ENCODE measurements around the gene CDS2. TPM values are rescaled to one million over a fixed set of nuclear protein-coding genes. Genes with fewer than 3 reads are reported as not detected.

CDS2 gene
- total RNA-seq, 1 experiment from 2014 or later = 67.4 TPM

- ChIA-PET POLR2A (ENCODE audit: low non-redundant PET) (interaction anchor here (0.6 kb wide), 1 partner anchor 502 kb away, joined by 3 read pairs; no protein-coding TSS in a partner anchor), CTCF (no interaction called here)
- no peak overlapping the region for H3K4me3 ChIP-seq (ENCODE audit: low read depth, low read length, poor library complexity, severe bottlenecking)
- H3K27ac ChIP-seq (ENCODE audit: low read depth, low read length, poor library complexity, severe bottlenecking) = no peak overlapping the region
- no peaks in the 10 kb centered on the region for H3K27me3 ChIP-seq (replicated peaks; ENCODE audit: insufficient read depth, low read depth, low read length, poor library complexity)
- no peak for DNase-seq (ENCODE audit: low spot score)
- peaks cover 19% of the 10 kb centered on the region for H3K4me1 ChIP-seq (ENCODE audit: insufficient read depth, low read length, poor library complexity, severe bottlenecking)
- H3K36me3 ChIP-seq (ENCODE audit: insufficient read depth, low read length, poor library complexity, severe bottlenecking) = no peaks in the 10 kb centered on the region
- intact Hi-C loops (cut with micrococcal nuclease; ENCODE audit: unreplicated experiment) = no loop called here
- TF ChIP-seq, protein P1, sequence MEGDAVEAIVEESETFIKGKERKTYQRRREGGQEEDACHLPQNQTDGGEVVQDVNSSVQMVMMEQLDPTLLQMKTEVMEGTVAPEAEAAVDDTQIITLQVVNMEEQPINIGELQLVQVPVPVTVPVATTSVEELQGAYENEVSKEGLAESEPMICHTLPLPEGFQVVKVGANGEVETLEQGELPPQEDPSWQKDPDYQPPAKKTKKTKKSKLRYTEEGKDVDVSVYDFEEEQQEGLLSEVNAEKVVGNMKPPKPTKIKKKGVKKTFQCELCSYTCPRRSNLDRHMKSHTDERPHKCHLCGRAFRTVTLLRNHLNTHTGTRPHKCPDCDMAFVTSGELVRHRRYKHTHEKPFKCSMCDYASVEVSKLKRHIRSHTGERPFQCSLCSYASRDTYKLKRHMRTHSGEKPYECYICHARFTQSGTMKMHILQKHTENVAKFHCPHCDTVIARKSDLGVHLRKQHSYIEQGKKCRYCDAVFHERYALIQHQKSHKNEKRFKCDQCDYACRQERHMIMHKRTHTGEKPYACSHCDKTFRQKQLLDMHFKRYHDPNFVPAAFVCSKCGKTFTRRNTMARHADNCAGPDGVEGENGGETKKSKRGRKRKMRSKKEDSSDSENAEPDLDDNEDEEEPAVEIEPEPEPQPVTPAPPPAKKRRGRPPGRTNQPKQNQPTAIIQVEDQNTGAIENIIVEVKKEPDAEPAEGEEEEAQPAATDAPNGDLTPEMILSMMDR (conservative IDR thresholded peaks at IDR 0.05; ENCODE audit: low read depth, low read length) = no peak
- TF ChIP-seq EZH2 (IDR thresholded peaks at IDR 0.05; ENCODE audit: borderline replicate concordance, low read depth, low read length, poor library complexity, severe bottlenecking) = no peak
- no TSS peak for BruUV-seq (replicated peaks)
- H3K9me3 ChIP-seq (ENCODE audit: low read depth, low read length, poor library complexity, severe bottlenecking) = no peaks in the 10 kb centered on the region
Observed at GRCh38 chr20:5155404-5155803, 28.6 kb downstream of the CDS2 start.

GRCh38 chr20:5156675-5157448 is 30.1 kb downstream of the CDS2 start:
- no TSS peak for BruUV-seq (replicated peaks)
- DNase-seq (ENCODE audit: low spot score) = no peak

GRCh38 chr20:5159928-5160327 is 33.1 kb downstream of the CDS2 start:
- BruUV-seq (replicated peaks) = no TSS peak
- Histone ChIP-seq H3K27me3 (replicated peaks; ENCODE audit: insufficient read depth, low read depth, low read length, poor library complexity) (no peaks in the 10 kb centered on the region), H3K4me1 (ENCODE audit: insufficient read depth, low read length, poor library complexity, severe bottlenecking) (peaks cover 21% of the 10 kb centered on the region), H3K36me3 (ENCODE audit: insufficient read depth, low read length, poor library complexity, severe bottlenecking) (no peaks in the 10 kb centered on the region), H3K9me3 (ENCODE audit: low read depth, low read length, poor library complexity, severe bottlenecking) (no peaks in the 10 kb centered on the region), H3K27ac (ENCODE audit: low read depth, low read length, poor library complexity, severe bottlenecking) (no peak overlapping the region), H3K4me3 (ENCODE audit: low read depth, low read length, poor library complexity, severe bottlenecking) (no peak overlapping the region)
- intact Hi-C loops (cut with micrococcal nuclease; ENCODE audit: unreplicated experiment) = no loop called here
- no peak for DNase-seq (ENCODE audit: low spot score)
- TF ChIP-seq, protein P1 (conservative IDR thresholded peaks at IDR 0.05; ENCODE audit: low read depth, low read length) = no peak
- no peak for TF ChIP-seq EZH2 (IDR thresholded peaks at IDR 0.05; ENCODE audit: borderline replicate concordance, low read depth, low read length, poor library complexity, severe bottlenecking)
- ChIA-PET CTCF (no interaction called here), POLR2A (ENCODE audit: low non-redundant PET) (no interaction called here)

More at GRCh38 chr20:5156675-5157448, 30.1 kb downstream of the CDS2 start:
- peaks cover 14% of the 10 kb centered on the region for H3K4me1 ChIP-seq (ENCODE audit: insufficient read depth, low read length, poor library complexity, severe bottlenecking)
- TF ChIP-seq EZH2 (IDR thresholded peaks at IDR 0.05; ENCODE audit: borderline replicate concordance, low read depth, low read length, poor library complexity, severe bottlenecking) = no peak
- TF ChIP-seq, protein P1 (conservative IDR thresholded peaks at IDR 0.05; ENCODE audit: low read depth, low read length) = no peak
- no peaks in the 10 kb centered on the region for H3K9me3 ChIP-seq (ENCODE audit: low read depth, low read length, poor library complexity, severe bottlenecking)
- ChIA-PET POLR2A (ENCODE audit: low non-redundant PET) (no interaction called here), CTCF (no interaction called here)
- no peaks in the 10 kb centered on the region for H3K36me3 ChIP-seq (ENCODE audit: insufficient read depth, low read length, poor library complexity, severe bottlenecking)
- no peaks in the 10 kb centered on the region for H3K27me3 ChIP-seq (replicated peaks; ENCODE audit: insufficient read depth, low read depth, low read length, poor library complexity)
- H3K27ac ChIP-seq (ENCODE audit: low read depth, low read length, poor library complexity, severe bottlenecking) = no peak overlapping the region
- intact Hi-C loops (cut with micrococcal nuclease; ENCODE audit: unreplicated experiment) = no loop called here
- H3K4me3 ChIP-seq (ENCODE audit: low read depth, low read length, poor library complexity, severe bottlenecking) = no peak overlapping the region
